Anterior cingulate cortex (tissue), 58 donors: ENCODE data around the gene CDC42EP2.

Experiments
- DNase-seq, 58 donors: peaks; one replicate each; lab custom pipeline; 2025; lab: John Stamatoyannopoulos, UW

Gene CDC42EP2, protein sequence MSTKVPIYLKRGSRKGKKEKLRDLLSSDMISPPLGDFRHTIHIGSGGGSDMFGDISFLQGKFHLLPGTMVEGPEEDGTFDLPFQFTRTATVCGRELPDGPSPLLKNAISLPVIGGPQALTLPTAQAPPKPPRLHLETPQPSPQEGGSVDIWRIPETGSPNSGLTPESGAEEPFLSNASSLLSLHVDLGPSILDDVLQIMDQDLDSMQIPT

DNA sequence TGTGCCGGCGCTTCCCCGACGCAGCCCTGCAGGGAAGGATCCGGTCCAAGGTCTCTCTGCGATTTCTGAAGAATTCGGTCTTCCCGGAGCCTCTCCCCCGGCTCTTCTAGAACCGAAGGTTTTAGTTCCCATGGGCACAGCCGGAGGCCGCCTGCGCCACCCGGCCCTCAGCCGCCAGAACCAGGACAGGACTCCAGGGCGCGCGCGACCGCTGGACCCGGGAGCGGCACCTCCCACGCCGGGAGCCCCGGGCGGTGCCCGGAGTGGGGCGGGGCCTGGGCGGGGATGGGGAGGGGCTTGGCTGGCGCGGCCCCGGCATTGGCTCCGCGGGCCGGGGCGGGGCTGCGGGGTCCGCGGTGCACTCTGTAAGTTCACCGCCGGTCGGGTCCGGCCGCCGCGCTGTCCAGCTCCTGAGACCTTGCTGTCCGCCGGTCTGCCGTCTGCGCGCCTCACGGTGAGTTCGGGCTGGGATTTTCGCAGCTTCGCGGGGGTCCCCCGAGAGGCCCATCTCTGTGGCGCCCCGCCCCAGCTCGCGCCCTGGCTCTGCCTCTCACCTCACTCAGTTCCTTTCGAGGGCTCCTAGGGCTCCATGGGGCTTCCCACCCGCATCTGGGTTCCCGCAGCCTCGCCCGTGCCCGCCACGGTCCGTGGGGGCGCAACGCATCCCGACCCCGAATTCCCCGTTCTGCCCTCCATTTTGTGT lies at the start of gene CDC42EP2:
CDC42EP2 (plus strand) TSS at position 366 of the 703 bp plus-strand sequence. CDS start 6,033 bp downstream, outside the sequence.
- peak in 57 of 58 donors; percentile 16 to 94 (median 83) for DNase-seq

DNA sequence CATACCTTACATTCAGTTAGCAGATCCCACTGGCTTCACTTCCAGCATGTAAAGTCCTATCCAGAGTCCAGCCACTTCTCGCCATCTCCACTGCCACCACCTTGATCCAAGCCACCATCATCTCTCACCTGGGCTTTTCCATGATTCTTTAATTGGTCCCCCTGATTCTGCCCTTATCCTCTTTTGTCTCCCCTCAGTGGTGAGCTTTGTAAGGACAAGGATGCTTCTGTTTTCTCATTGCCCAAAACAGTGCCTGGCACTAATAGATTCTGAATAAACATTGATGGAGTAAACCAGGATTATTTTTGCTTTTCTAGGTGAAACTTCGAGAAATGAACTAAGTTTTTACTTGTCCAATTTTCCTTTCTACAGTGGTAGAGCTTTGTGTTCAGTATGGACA lies 48.5 kb upstream of the CDC42EP2 start:
- DNase-seq: no peak

DNA sequence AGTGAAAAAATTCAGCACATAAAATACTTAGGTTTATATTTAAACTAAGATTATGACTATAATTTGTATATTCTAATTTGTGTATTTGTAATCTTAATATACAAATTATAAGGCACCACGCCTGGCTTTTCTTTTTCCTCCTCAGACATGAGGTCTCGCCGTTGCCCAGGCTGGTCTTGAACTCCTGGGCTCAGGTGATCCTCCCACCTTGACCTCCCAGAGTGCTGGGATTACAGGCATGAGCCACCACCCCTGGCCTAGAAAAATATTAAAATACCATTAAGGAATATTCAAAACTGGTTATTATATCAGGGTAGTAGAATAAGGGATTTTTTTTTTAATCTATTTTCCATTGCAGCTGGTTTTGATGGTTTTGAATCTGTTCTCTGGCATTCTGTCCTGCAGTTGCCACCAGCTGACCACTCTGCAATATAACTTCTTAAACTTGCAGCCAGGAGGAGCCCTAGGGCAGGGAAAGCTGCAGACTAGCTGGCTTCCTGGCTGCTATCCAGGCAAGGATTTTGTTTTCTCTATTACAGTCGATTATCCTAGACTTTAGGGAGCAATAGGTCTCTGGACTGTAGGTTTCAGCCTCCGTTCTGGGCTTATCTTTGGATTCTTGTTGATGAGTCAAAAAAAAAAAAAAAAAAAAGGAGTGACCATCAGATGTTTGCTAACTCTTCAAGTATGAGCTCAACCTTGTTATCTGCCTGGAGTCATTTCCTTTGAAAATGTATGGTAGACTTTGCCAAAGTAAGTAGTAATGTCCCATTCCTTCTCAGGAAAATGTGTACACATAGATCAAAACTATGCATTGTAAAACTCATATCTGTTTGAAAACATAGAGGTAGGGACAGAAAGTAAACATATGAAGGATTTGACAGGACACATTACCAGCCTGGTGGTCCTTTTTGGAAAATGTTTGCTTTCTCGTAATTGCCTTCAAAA lies 39.7 kb upstream of the CDC42EP2 start:
- peak in 47 of 58 donors; percentile 8 to 85 (median 52) for DNase-seq

DNA sequence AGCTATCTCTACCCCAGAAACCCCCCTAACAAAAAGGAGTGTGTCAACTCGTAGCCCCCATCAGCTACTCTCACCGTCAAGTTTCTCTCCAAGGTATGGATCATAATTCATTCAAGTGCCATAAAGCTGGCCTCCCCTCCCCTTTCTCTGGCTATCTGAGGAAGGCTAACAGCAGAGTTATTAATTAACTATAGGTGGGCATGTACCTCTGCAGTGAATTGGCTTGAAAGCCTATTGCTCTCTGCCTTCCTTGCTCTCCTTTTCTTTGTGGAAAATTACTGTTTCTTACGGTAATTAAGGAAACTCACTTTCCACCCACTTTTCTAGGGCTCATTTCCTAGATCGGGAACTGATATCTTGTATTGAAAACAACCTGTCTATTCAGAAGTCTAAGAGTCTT lies 38.8 kb upstream of the CDC42EP2 start:
- DNase-seq: no peak

DNA sequence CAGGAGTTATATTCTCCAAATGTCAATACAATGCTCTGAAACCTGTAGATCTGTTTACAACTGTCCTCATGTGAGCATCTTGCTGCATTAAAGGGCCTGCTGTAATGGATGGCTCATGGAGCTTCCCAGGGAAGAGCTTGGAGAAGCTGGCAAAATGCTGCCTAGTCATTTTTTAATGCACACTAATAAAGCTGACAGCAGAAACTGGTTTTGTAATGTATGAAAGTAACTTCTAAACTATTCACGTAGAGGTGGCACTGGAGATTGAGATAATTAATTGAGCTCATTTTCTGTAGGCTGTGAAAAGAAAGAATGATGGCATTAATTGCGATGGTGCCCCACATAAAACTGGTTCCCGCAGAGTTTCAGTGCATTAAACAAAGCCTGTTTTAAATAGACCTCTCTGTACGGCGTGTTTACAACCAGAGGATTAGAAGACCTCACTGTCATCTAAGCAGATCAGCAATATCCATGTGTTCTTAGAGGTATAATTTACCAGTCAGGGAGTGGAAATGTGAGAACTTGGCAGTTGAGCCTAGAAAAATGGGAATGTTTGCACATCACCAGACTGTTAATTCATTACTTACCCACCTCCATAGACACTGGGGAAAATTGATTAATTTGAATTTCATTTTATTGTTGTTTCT lies 36.9 kb upstream of the CDC42EP2 start:
- no peak for DNase-seq

DNA sequence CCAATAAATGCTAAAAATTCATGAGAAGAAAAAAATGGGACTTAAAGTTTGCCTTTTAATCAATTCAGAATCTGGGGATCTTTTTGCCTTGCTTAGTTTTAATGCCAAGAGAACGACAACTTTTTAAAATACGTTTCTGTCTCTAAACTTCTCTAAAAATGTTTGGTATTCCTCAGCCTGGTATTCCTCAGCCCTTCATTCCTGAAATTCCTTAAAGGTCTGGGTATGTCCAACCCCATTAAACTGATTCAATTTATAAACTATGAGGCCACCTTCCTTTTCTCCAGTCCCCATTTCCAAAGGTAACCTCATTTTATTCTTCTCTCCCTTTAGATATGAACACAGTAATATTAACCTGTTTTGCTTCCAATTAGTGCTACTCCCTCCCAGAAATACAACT lies 36.3 kb upstream of the CDC42EP2 start:
- no peak for DNase-seq

DNA sequence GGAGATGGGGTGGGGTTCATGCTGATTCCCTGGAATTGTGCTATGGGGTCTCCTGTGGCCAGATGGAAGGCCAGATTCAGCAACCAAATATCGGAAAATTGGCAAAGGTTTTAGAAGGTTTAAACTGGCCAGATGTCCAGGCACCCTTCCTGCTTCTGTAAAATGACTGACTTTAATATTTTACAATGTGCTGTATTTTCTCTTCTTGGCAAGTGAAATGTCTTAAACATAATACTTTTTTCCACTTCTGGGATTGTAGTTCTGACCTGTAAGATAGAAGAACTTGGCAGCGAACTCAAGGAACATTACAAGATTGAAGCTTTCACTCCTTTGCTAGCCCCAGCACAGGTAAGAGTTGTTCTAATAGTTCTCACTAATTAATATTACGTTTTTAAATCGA lies 35.4 kb upstream of the CDC42EP2 start:
- no peak for DNase-seq

DNA sequence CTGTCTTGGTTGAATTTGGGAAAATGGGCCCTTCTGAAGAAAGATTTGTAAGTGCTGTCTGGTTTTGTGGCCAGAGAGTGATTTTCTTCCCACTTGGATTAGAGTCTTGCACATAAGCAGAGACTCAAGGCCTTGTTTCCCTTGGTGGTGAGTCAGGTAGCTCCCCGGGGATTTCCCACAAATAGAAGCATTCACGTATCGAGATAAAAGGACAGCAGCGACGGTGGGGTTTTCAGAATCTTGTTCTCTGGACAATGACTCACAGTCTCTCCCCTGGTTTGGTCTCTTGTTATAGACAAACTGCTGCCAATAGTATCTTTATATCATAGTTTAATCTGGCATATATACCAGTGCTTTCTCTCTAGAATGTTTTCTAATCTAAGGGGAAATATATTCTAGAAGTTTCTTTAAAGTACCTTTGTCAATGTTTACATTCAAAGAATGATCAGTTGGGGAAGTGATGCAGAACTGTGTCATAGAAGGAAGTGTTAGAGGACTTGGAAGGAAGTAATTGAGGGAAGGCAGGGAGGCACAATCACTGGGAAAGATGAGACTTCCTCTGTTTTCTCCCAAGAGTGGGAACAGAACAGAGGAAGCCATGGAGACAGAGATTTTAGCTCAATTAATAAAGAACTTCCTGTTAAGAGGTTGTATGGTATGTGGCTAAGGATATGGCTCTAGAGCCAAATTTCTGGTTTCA lies 34.8 kb upstream of the CDC42EP2 start:
- DNase-seq: no peak

DNA sequence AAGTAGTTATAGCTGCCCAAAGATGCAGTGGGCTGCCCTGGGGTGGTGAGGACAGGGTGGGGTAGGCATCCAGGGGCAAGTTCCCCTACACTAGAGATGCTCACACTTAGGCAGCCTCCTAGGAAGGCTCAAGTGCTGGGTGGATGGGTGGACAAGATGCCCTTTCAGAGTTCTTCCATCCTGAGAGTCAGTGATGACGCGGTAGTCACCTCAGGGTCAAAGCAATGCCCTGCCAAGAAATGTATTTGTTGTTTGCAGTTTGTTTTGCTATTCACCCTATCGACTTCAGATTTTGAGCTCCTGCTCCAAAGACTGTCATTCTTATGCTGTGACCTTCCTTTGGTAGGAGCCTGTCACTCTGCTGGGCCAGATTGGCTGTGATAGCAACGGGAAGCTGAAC lies 34.0 kb upstream of the CDC42EP2 start:
- no peak for DNase-seq

DNA sequence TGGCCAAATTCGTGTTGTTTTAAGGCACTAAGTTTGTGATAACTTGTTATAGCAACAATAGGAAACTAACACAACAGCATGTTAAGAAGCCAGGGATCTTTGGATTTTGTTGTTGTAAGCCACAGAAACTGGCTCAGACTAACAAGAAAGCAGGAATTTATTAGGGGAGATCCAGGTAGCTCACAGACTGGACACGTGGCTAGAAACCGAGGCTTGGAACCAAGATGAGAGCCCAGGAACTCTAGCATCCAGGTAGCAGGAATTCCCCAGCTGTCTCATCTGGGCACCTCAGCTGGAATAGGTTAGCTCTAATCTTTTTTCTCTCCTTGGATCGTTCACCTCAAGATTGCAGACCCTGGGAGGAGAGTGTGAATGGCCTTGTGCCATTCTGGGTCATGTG lies 28.0 kb upstream of the CDC42EP2 start:
- DNase-seq: no peak

DNA sequence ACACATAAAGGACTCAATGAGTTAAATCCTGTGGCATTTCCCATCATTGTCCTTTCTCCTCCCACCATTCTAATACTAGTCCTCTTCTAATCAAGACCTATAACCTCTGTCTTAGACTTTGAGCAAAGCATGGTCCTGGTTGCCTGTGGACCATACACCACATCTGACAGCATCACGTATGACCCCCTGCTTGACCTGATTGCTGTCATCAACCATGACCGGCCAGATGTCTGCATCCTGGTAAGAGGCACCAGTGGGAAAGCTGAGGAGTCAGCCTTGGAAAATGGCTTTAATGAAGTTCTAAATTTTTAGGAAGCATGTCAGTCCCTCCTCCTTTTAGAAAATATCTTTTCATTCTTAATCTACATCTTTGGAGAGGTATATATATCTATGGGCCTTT lies 27.1 kb upstream of the CDC42EP2 start:
- no peak for DNase-seq

DNA sequence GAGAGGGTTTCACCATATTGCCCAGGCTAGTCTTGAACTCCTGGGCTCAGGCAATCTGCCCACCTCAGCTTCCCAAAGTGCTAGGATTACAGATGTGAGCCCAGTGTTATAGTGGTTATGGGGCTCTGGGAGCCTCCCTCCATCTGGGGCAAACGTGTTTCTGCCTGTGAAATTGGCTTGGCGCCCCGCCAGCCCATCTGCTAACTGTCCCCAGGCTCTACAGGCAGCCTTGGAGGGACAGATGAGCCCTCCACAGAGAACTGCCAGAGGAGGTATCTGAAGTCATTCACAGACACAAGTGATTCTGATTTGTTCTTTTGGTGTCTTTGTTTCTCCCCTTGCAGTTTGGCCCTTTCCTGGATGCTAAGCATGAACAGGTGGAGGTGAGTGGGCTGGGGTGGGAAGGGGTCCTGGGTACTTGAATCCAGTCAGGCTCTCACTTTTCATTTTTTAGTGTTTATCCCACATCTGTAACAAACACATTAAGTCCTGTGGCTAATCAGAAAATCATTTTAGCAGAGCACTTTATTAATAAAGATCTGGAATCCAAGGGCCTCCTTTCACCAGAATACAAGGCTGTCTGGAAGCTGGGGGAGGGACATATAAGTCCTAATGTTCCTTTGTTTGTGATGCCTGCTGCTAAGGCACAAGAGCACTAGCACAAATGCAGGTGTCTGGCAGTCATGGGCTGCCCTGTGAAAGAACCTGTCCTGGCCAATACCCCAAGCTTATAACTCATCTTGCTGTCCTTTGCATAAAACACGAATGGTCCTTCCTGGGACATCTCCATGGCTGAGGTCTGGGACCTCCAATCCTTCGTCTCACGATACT lies 25.7 kb upstream of the CDC42EP2 start:
- DNase-seq: peak in 17 of 58 donors; percentile 14 to 70 (median 31)

DNA sequence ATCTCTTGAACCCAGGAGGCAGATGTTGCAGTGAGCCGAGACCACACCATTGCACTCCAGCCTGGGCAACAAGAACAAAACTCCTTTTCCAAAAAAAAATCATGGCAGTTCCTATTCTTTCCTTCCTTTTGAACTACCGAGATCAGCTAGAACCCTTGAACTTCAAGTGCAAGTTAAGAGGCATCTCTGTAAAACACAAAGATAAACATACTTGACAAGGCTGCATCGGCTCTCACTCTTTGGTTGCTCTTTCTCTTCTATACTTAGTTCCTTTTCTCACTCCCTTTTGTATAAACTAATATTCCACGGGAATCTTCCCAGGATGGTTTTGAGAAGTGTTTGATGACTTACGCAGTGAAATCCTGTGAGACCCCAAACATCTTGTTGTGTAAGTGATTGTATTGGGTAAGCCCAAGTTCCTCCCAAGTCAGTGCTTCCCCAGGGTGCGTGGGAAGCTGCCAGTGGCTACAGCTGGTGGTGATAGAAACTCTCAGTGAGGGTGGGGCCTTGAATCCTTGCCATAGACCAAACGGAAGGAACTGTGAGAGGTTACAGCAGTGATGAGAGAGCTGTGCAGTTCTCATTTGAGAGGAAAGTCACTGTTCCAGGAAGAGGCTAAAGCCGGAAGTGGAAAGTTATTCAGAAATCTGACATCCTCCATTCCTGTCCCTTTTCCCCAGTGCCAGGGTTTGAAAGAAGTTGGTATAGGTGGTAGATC lies 24.1 kb upstream of the CDC42EP2 start:
- peak in 52 of 58 donors; percentile 11 to 88 (median 64) for DNase-seq

DNA sequence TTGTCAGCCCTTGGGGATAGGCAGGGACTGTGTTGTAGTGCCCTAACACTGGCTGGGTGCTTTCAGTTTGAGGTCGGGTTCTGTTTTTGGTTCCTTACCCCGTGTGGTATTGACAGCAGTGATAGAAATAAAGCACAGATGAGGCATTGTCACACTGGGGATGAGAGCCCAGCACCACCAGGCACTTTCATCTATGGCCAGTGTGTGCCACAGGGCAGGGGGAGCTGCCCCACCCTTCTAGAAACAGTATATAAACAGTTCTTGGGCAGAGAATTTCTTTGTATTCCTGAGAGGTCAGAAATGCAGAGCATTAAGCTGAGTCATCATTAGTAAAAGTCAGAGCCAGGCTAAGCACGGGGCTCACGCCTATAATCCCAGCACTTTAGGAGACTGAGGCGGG lies 23.1 kb upstream of the CDC42EP2 start:
- DNase-seq: peak in 44 of 58 donors; percentile 19 to 91 (median 68)

DNA sequence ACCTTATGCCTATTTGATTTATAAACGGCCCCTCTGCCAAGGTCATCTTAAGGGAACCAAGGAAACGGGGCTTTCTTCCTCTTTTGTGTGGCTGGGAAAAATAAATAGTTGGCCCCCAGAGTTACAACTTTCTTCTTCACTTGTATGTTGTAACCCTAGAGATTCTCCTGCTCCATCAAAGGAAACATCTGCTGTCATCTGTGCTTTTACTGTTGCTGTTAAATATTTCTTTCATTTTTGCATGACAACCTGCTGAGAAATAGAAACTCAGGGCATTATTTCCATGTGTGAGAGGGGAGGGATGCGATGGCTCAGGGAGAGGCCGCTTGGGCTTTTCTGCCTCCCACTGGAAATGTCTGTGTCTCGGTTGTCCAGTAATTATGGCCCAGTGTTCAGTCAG lies 21.8 kb upstream of the CDC42EP2 start:
- no peak for DNase-seq

DNA sequence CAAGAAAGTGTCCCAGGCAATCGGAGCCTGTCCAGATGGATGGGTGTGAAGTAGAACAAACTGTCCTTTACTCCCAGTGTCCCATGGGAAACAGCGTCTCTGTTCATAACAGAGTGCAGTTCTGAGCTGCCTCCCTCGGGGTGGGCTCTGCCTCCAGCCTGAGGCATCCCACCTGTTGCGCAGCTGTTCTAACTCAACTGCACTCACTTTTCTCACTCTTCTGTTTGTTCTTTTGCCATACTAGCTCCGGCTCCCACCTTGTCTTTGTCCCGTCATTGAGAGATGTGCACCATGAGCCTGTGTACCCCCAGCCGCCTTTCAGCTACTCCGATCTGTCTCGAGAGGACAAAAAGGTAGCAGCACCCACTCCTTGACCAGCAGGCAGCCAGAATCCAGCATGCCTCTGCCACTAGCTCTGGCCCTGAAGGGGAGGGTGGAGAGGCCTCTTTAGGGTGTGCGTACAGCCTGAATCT lies 20.7 kb upstream of the CDC42EP2 start:
- DNase-seq: peak in 7 of 58 donors; percentile 34 to 53 (median 35)

DNA sequence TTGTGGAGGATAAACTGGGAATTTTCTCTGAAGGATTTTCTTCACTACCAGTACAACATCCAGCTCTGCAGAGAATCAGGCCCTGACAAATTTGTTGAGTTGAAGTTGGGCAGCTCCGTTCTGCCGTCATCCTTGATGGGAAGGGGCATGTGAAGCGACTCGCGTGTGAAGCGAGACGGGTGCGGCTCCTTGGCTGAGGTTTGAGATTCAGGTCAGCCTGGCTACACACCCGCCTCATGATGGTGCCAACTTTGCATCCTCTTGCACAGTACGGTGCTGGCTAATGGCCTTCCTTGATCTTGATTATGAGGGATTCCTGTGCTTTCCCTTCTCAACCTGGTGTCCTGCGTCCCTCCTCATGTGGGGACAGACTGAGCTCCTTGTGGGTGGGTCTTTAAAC lies 19.7 kb upstream of the CDC42EP2 start:
- DNase-seq: no peak
